Endothelial cell of umbilical vein (primary cell): Measurements from ENCODE around the gene FARP1. TPM values are rescaled to one million over a fixed set of nuclear protein-coding genes. Genes with fewer than 3 reads are reported as not detected.

Experiments used
- BruUV-seq: library from RNA; stranded (reverse); fragments of 400-500 nt; replicated peaks from 2 replicates; lab custom pipeline; 2021; lab: Mats Ljungman, UMichigan
- CTCF ChIA-PET: fragments of 300-600, 350-600 bp; sonication (Branson Sonifier 250); formaldehyde crosslinking; loops from one replicate; lab custom pipeline; 2021; ENCODE audit warnings: antibody characterized with exemption, inconsistent platforms; lab: Charles Lee
- POLR2A ChIA-PET: fragments of 300-600, 350-600 bp; sonication (Branson Sonifier 250); formaldehyde crosslinking; loops from one replicate; lab custom pipeline; 2021; ENCODE audit warnings: antibody characterized with exemption, inconsistent platforms; lab: Charles Lee
- DNase-seq: peaks from one replicate; pipeline ENCODE4 v3.0.0-alpha.2; 2011; ENCODE audit warnings: low read depth, low spot score
- FAIRE-seq: peaks from 2 replicates; lab custom pipeline; 2011; peaks lifted over from hg19 to GRCh38; lab: Jason Lieb, UNC
- H2AFZ ChIP-seq: 2 replicates; pipeline ENCODE4 v1.6.0; 2012; ENCODE audit warnings: low read depth, low read length, control low read depth, inconsistent platforms
- H3K27ac ChIP-seq: 2 replicates; pipeline ENCODE4 v1.5.1; 2011; ENCODE audit warnings: low read depth, mild to moderate bottlenecking, control low read depth, low read length, moderate library complexity; ENCODE audit not compliant: insufficient read depth
- H3K27me3 ChIP-seq, 2 experiments: 2 replicates each; pipeline versions ENCODE4 v1.6.0 to v1.6.1; 2011; ENCODE audit warnings: low read length in 2 of 2, mixed read lengths in 1 of 2; ENCODE audit not compliant: control insufficient read depth in 2 of 2, insufficient read depth in 2 of 2
- H3K36me3 ChIP-seq, 2 experiments: 2 replicates in 1 of 2; 3 replicates in 1 of 2; pipeline ENCODE4 v1.5.1; 2011; ENCODE audit warnings: low read length in 2 of 2, mild to moderate bottlenecking in 1 of 2, moderate library complexity in 1 of 2; ENCODE audit not compliant: control insufficient read depth in 2 of 2, insufficient read depth in 2 of 2; ENCODE audit errors: extremely low read depth in 1 of 2
- H3K4me1 ChIP-seq: 3 replicates; pipeline ENCODE4 v1.5.1; 2011; ENCODE audit warnings: mild to moderate bottlenecking, low read length; ENCODE audit not compliant: control insufficient read depth, insufficient read depth; ENCODE audit errors: extremely low read depth
- H3K4me2 ChIP-seq: 2 replicates; pipeline ENCODE4 v1.6.1; 2011; ENCODE audit warnings: low read length, control low read depth, mixed read lengths; ENCODE audit not compliant: insufficient read depth
- H3K4me3 ChIP-seq, 3 experiments: fragments of 200-600 bp in 1 of 3; sonication (generic), shearing (Covaris generic) in 1 of 3; replicated peaks in 1 of 3; 2 replicates each; pipeline ENCODE4 v1.5.1; 2011 to 2016; ENCODE audit warnings: control low read depth in 3 of 3, low read length in 3 of 3, mild to moderate bottlenecking in 2 of 3, inconsistent platforms in 1 of 3, low read depth in 1 of 3, moderate library complexity in 1 of 3; ENCODE audit not compliant: insufficient read depth in 1 of 3
- H3K79me2 ChIP-seq: 2 replicates; pipeline ENCODE4 v1.6.0; 2012; ENCODE audit warnings: low read length, inconsistent platforms; ENCODE audit not compliant: control insufficient read depth, insufficient read depth
- H3K9ac ChIP-seq: replicated peaks from 2 replicates; pipeline ENCODE3; 2011; ENCODE audit warnings: low read length, control low read depth; ENCODE audit not compliant: insufficient read depth; ENCODE audit errors: extremely low read depth
- H3K9me1 ChIP-seq: replicated peaks from 3 replicates; pipeline ENCODE4 v1.6.0; 2011; ENCODE audit warnings: mild to moderate bottlenecking, low read length; ENCODE audit not compliant: control insufficient read depth, insufficient read depth; ENCODE audit errors: extremely low read depth
- H3K9me3 ChIP-seq: replicated peaks from 2 replicates; pipeline ENCODE4 v1.5.1; 2012; ENCODE audit warnings: low read length, inconsistent platforms; ENCODE audit not compliant: control insufficient read depth, insufficient read depth
- H4K20me1 ChIP-seq: replicated peaks from 2 replicates; pipeline ENCODE3; 2011; ENCODE audit warnings: mild to moderate bottlenecking, low read length; ENCODE audit not compliant: control insufficient read depth, insufficient read depth; ENCODE audit errors: extremely low read depth
- EZH2 ChIP-seq: IDR thresholded peaks from 2 replicates; pipeline ENCODE4 v1.6.1; 2012; ENCODE audit warnings: borderline replicate concordance, low read depth, mild to moderate bottlenecking, moderate library complexity, low read length, inconsistent platforms; ENCODE audit not compliant: severe bottlenecking
- FOS ChIP-seq: IDR thresholded peaks from 2 replicates; pipeline ENCODE4 v1.6.1; 2011; ENCODE audit warnings: mild to moderate bottlenecking, low read length, moderate library complexity, borderline replicate concordance; ENCODE audit not compliant: insufficient read depth
- GATA2 ChIP-seq: IDR thresholded peaks from 2 replicates; pipeline ENCODE4 v1.7.0; 2011; ENCODE audit warnings: low read depth, mild to moderate bottlenecking, moderate library complexity, mixed read lengths, low read length; ENCODE audit not compliant: insufficient read length, insufficient read depth
- JUN ChIP-seq: IDR thresholded peaks from 2 replicates; pipeline ENCODE4 v1.6.1; 2011; ENCODE audit warnings: borderline replicate concordance, low read depth; ENCODE audit not compliant: insufficient read length, insufficient read depth
- MYC ChIP-seq: IDR thresholded peaks from one replicate; pipeline ENCODE4 v1.6.1; 2011; ENCODE audit warnings: mild to moderate bottlenecking, low read depth, low read length
- POLR2A ChIP-seq: IDR thresholded peaks from 2 replicates; pipeline ENCODE4 v1.6.1; 2012; ENCODE audit warnings: low read depth, mild to moderate bottlenecking, control low read depth, low read length
- POLR2AphosphoS5 ChIP-seq: IDR thresholded peaks from 2 replicates; pipeline ENCODE4 v1.6.1; 2012; ENCODE audit warnings: low read depth, mild to moderate bottlenecking, control low read depth, low read length, moderate library complexity; ENCODE audit not compliant: insufficient read depth
- dilution Hi-C: fragments of 300-500 bp; cut with MboI; formaldehyde crosslinking; loops from one replicate; pipeline ENCODE4 v1.15.0; 2019; ENCODE audit warnings: low sequenced_read_pairs; ENCODE audit not compliant: extremely low pct_ligation_motif_present
- intact Hi-C: fragments of 100-400 bp; cut with micrococcal nuclease; formaldehyde crosslinking; loops from one replicate; pipeline ENCODE4 v1.10.0; 2022
- polyA plus RNA-seq, 4 experiments: library from polyadenylated mRNA; depleted of rRNA in 3 of 4; stranded (reverse) in 3 of 4; unstranded in 1 of 4; fragments of >200 nt; gene quantifications; 2 replicates each; pipeline versions ENCODE4 v1.2.1 to v1.2.3, GENCODE V29; 2011 to 2012; ENCODE audit warnings: missing spikeins in 1 of 4
- total RNA-seq: library from RNA; stranded (reverse); gene quantifications from 2 replicates; pipeline ENCODE4 v1.2.3, GENCODE V29; 2021
- TF ChIP-seq, protein P1 (sequence below), 2 donors: IDR thresholded peaks; 1 replicate in 1 of 2; 2 replicates in 1 of 2; pipeline ENCODE4 v1.5.1; 2011; ENCODE audit warnings: low read length in 2 of 2, mild to moderate bottlenecking in 2 of 2, moderate library complexity in 2 of 2, control low read depth in 1 of 2, inconsistent platforms in 1 of 2, low read depth in 1 of 2; ENCODE audit not compliant: insufficient read depth in 1 of 2; ENCODE audit errors: extremely low read depth in 1 of 2
- TF ChIP-seq, protein P2 (sequence below): IDR thresholded peaks from 2 replicates; pipeline ENCODE4 v1.6.1; 2011; ENCODE audit not compliant: insufficient read depth, insufficient read length

The FARP1 gene
- total and polyA plus RNA-seq, 2 donors (not counting 3 experiments of a cell fraction or from before 2014, with no cell fraction given), result 19.0 to 77.7 TPM

GRCh38 chr13:98456413-98456845 lies 313.5 kb downstream of the FARP1 start:
- Histone ChIP-seq H4K20me1 (no peaks in the 10 kb centered on the region), H3K9me3 (no peaks in the 10 kb centered on the region), H3K4me3 (no peak overlapping the region), H3K4me1 (no peaks in the 10 kb centered on the region), H3K9me1 (no peaks in the 10 kb centered on the region), H3K27me3 (no peaks in the 10 kb centered on the region), H3K27ac (no peak overlapping the region), H3K4me2 (no peak overlapping the region), H3K79me2 (no peaks in the 10 kb centered on the region), H3K9ac (no peak overlapping the region), H2AFZ (no peak overlapping the region), H3K36me3 (peaks cover 10 to 41% of the 10 kb centered on the region in 2 experiments)
- no TSS peak for BruUV-seq
- intact Hi-C loops (no loop called here), dilution Hi-C loops (no loop called here)
- CTCF ChIA-PET, result interaction anchor here (2.0 to 4.9 kb wide), 4 partner anchors 8 to 197 kb away, joined by 8 to 25 read pairs (median 14); no protein-coding TSS in a partner anchor
- POLR2A ChIA-PET, result interaction anchor here (0.6 to 0.8 kb wide), 2 partner anchors 28 to 221 kb away, joined by 3 read pairs; no protein-coding TSS in a partner anchor
- TF ChIP-seq JUN, result no peak
- no peak for TF ChIP-seq EZH2
- no peak for TF ChIP-seq POLR2A
- no peak for TF ChIP-seq GATA2
- no peak for TF ChIP-seq MYC
- TF ChIP-seq, protein P1, sequence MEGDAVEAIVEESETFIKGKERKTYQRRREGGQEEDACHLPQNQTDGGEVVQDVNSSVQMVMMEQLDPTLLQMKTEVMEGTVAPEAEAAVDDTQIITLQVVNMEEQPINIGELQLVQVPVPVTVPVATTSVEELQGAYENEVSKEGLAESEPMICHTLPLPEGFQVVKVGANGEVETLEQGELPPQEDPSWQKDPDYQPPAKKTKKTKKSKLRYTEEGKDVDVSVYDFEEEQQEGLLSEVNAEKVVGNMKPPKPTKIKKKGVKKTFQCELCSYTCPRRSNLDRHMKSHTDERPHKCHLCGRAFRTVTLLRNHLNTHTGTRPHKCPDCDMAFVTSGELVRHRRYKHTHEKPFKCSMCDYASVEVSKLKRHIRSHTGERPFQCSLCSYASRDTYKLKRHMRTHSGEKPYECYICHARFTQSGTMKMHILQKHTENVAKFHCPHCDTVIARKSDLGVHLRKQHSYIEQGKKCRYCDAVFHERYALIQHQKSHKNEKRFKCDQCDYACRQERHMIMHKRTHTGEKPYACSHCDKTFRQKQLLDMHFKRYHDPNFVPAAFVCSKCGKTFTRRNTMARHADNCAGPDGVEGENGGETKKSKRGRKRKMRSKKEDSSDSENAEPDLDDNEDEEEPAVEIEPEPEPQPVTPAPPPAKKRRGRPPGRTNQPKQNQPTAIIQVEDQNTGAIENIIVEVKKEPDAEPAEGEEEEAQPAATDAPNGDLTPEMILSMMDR (IDR thresholded peaks at IDR 0.05; ENCODE audit: extremely low read depth in 1 of 2, insufficient read depth in 1 of 2, low read depth in 1 of 2, low read length in 2 of 2), result no peak
- TF ChIP-seq POLR2AphosphoS5, result no peak
- TF ChIP-seq, protein P2, sequence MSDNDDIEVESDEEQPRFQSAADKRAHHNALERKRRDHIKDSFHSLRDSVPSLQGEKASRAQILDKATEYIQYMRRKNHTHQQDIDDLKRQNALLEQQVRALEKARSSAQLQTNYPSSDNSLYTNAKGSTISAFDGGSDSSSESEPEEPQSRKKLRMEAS, result no peak
- TF ChIP-seq FOS, result no peak
- no peak for FAIRE-seq
- DNase-seq, result no peak
